SU-DHL-6 (cell line): ENCODE results near the gene LARP6.

Source experiments
- H2AFZ ChIP-seq: fragments of 200-600 bp; sonication (generic); 2 replicates; pipeline ENCODE4 v1.6.1; 2014; ENCODE audit warnings: low read depth, mild to moderate bottlenecking, moderate library complexity, mixed read lengths, antibody characterized with exemption, low read length; ENCODE audit not compliant: severe bottlenecking
- H3F3A ChIP-seq: fragments of 200-600 bp; shearing (Covaris generic); 2 replicates; pipeline ENCODE4 v1.6.0; 2016; ENCODE audit warnings: antibody characterized with exemption, mild to moderate bottlenecking; ENCODE audit not compliant: insufficient read depth
- H3K27ac ChIP-seq: fragments of 200-600 bp; sonication (generic); 2 replicates; pipeline ENCODE4 v1.5.1; 2016; ENCODE audit warnings: low read depth, mild to moderate bottlenecking, low read length, moderate library complexity, mixed read lengths
- H3K27me3 ChIP-seq: fragments of 200-600 bp; sonication (generic), shearing (Covaris generic); 2 replicates; pipeline ENCODE4 v1.6.0; 2014; ENCODE audit warnings: mild to moderate bottlenecking, low read length
- H3K36me3 ChIP-seq: fragments of 200-600 bp; sonication (generic); 2 replicates; pipeline ENCODE4 v1.6.1; 2014; ENCODE audit warnings: mild to moderate bottlenecking, low read length, mixed read lengths
- H3K4me2 ChIP-seq: fragments of 300-600, 200-600 bp; shearing (Covaris generic), sonication (generic); 2 replicates; pipeline ENCODE4 v1.6.0; 2014; ENCODE audit warnings: low read length, low read depth, mild to moderate bottlenecking; ENCODE audit not compliant: poor library complexity, severe bottlenecking
- H3K4me3 ChIP-seq: fragments of 200-600 bp; sonication (generic); 2 replicates; pipeline ENCODE4 v1.5.1; 2014; ENCODE audit warnings: antibody characterized with exemption, low read length, mild to moderate bottlenecking, mixed read lengths; ENCODE audit not compliant: insufficient read depth, poor library complexity, severe bottlenecking
- H3K79me2 ChIP-seq: fragments of 200-600 bp; sonication (generic); 2 replicates; pipeline ENCODE4 v1.6.1; 2014; ENCODE audit warnings: mild to moderate bottlenecking, low read length, moderate library complexity; ENCODE audit not compliant: insufficient read depth
- H3K9ac ChIP-seq: fragments of 200-600 bp; sonication (generic); 2 replicates; pipeline ENCODE4 v1.7.0; 2014; ENCODE audit warnings: mild to moderate bottlenecking, low read length
- H3K9me2 ChIP-seq: fragments of 200-600 bp; sonication (generic); replicated peaks from 2 replicates; pipeline ENCODE4 v1.6.1; 2014; ENCODE audit warnings: low read length; ENCODE audit not compliant: insufficient read depth
- H3K9me3 ChIP-seq: fragments of 200-600 bp; sonication (generic); 2 replicates; pipeline ENCODE4 v1.6.1; 2014; ENCODE audit warnings: low read length, mixed read lengths; ENCODE audit not compliant: insufficient read depth
- H4K20me1 ChIP-seq: fragments of 200-600 bp; sonication (generic); 2 replicates; pipeline ENCODE4 v1.6.1; 2014; ENCODE audit warnings: low read depth, mild to moderate bottlenecking, antibody characterized with exemption, low read length, moderate library complexity, mixed read lengths
- CTCF ChIP-seq: fragments of 200-600 bp; sonication (generic); IDR thresholded peaks from one replicate; pipeline ENCODE4 v1.5.1; 2017; ENCODE audit warnings: antibody characterized with exemption, mild to moderate bottlenecking, low read length, moderate library complexity; ENCODE audit not compliant: insufficient read depth, poor library complexity, severe bottlenecking
- EZH2phosphoT487 ChIP-seq: fragments of 200-600 bp; sonication (generic), shearing (Covaris generic); conservative IDR thresholded peaks from 2 replicates; pipeline ENCODE4 v1.6.1; 2018; ENCODE audit warnings: mild to moderate bottlenecking, antibody characterized with exemption, low read length, moderate library complexity, mixed read lengths

The LARP6 gene

GRCh38 chr15:70869346-70869745, 15.4 kb upstream of the LARP6 start:
- H2AFZ ChIP-seq, result no peak overlapping the region
- H3K79me2 ChIP-seq, result no peaks in the 10 kb centered on the region
- H3K36me3 ChIP-seq, result no peaks in the 10 kb centered on the region
- H3K27ac ChIP-seq, result no peak overlapping the region
- no peak overlapping the region for H3K4me2 ChIP-seq
- no peaks in the 10 kb centered on the region for H3F3A ChIP-seq
- H3K9ac ChIP-seq, result no peak overlapping the region
- H3K27me3 ChIP-seq, result no peaks in the 10 kb centered on the region
- no peaks in the 10 kb centered on the region for H3K9me2 ChIP-seq
- no peaks in the 10 kb centered on the region for H4K20me1 ChIP-seq
- TF ChIP-seq EZH2phosphoT487 (no peak), CTCF (no peak)
- H3K9me3 ChIP-seq, result no peaks in the 10 kb centered on the region
- H3K4me3 ChIP-seq, result no peak overlapping the region

- no peak overlapping the region for H3K4me2 ChIP-seq
- no peaks in the 10 kb centered on the region for H3K27me3 ChIP-seq
- no peaks in the 10 kb centered on the region for H3K36me3 ChIP-seq
- no peaks in the 10 kb centered on the region for H4K20me1 ChIP-seq
- H3K79me2 ChIP-seq, result no peaks in the 10 kb centered on the region
- H3K9me2 ChIP-seq, result no peaks in the 10 kb centered on the region
- H3K4me3 ChIP-seq, result no peak overlapping the region
- TF ChIP-seq EZH2phosphoT487, result no peak
- no peak overlapping the region for H2AFZ ChIP-seq
- no peak overlapping the region for H3K9ac ChIP-seq
- H3K27ac ChIP-seq, result no peak overlapping the region
- no peaks in the 10 kb centered on the region for H3F3A ChIP-seq
- H3K9me3 ChIP-seq, result no peaks in the 10 kb centered on the region
These were observed 14.0 kb upstream of the LARP6 start for GRCh38 chr15:70867911-70868467.

- Histone ChIP-seq H3K27ac (no peak overlapping the region), H3K4me3 (no peak overlapping the region), H2AFZ (no peak overlapping the region), H3K9ac (no peak overlapping the region), H3K36me3 (no peaks in the 10 kb centered on the region), H4K20me1 (no peaks in the 10 kb centered on the region), H3F3A (no peaks in the 10 kb centered on the region), H3K27me3 (no peaks in the 10 kb centered on the region), H3K9me2 (no peaks in the 10 kb centered on the region), H3K4me2 (no peak overlapping the region), H3K79me2 (no peaks in the 10 kb centered on the region), H3K9me3 (no peaks in the 10 kb centered on the region)
- TF ChIP-seq EZH2phosphoT487 (no peak), CTCF (no peak)
These were observed 13.2 kb upstream of the LARP6 start for GRCh38 chr15:70866982-70867641.
